Heart left ventricle (tissue), 16 donors: ENCODE results near the gene C22orf15. TPM values are rescaled to one million over a fixed set of nuclear protein-coding genes. Genes with fewer than 3 reads are reported as not detected.

Experiments
- ATAC-seq, 4 donors: fragments of 200-7000 bp; cut with Tn5 transposase; one replicate each; pipeline ENCODE4 v1.9.1; 2020 to 2022; ENCODE audit warnings: moderate library complexity in 4 of 4, mild to moderate bottlenecking in 3 of 4, moderate number of reproducible peaks in 1 of 4
- DNase-seq, 5 donors: peaks; one replicate each; pipeline ENCODE4 v3.0.0-alpha.2; 2020
- H3K27ac ChIP-seq, 12 donors: fragments of 200-600 bp; sonication (generic) in 4 of 12; one replicate each; pipeline versions ENCODE4 v1.5.0 to v1.8.0; 2016 to 2022; ENCODE audit warnings: mild to moderate bottlenecking in 2 of 12
- H3K27me3 ChIP-seq, 9 donors: fragments of 200-600 bp; sonication (generic) in 2 of 9; one replicate each; pipeline versions ENCODE4 v1.5.1 to v1.8.0; 2016 to 2022; ENCODE audit warnings: mild to moderate bottlenecking in 3 of 9
- H3K36me3 ChIP-seq, 9 donors: fragments of 200-600 bp; sonication (generic) in 2 of 9; one replicate each; pipeline versions ENCODE4 v1.5.0 to v1.8.0; 2018 to 2022; ENCODE audit warnings: mild to moderate bottlenecking in 2 of 9
- H3K4me1 ChIP-seq, 12 donors: fragments of 200-600 bp; sonication (generic) in 4 of 12; one replicate each; pipeline versions ENCODE4 v1.5.0 to v1.8.0; 2016 to 2022; ENCODE audit warnings: mild to moderate bottlenecking in 3 of 12
- H3K4me3 ChIP-seq, 12 donors: fragments of 200-600 bp; sonication (generic) in 4 of 12; one replicate each; pipeline versions ENCODE4 v1.5.0 to v1.8.0; 2017 to 2022; ENCODE audit warnings: mild to moderate bottlenecking in 9 of 12, moderate library complexity in 4 of 12
- H3K9me3 ChIP-seq, 12 donors: fragments of 200-600 bp; sonication (generic) in 4 of 12; one replicate each; pipeline versions ENCODE4 v1.5.0 to v1.8.0; 2016 to 2022; ENCODE audit warnings: mild to moderate bottlenecking in 1 of 12
- CTCF ChIP-seq, 12 donors: fragments of 200-600 bp; sonication (generic) in 4 of 12; IDR thresholded peaks; one replicate each; pipeline versions ENCODE4 v1.5.0 to v1.8.0; 2018 to 2022; ENCODE audit warnings: antibody characterized with exemption in 12 of 12, mild to moderate bottlenecking in 5 of 12
- POLR2A ChIP-seq, 2 donors: fragments of 450-650 bp; IDR thresholded peaks; one replicate each; pipeline ENCODE4 v1.6.1; 2017; ENCODE audit warnings: antibody characterized with exemption in 2 of 2, mild to moderate bottlenecking in 2 of 2, moderate library complexity in 2 of 2
- WGBS, 4 donors: extraction: QIAGEN DNeasy Blood & Tissue Kit in 2 of 4; methylation state at CpG; one replicate each; pipeline versions ENCODE4 v1.1.5 to v1.1.7; 2013 to 2018; 5-methylcytosine and 5-hydroxymethylcytosine counted together
- intact Hi-C, 10 donors: fragments of 100-400 bp; cut with DNase I; formaldehyde crosslinking; loops; one replicate each; pipeline versions ENCODE4 v1.11.1 to v1.14.2; 2022
- polyA plus RNA-seq, 2 donors: library from polyadenylated mRNA; stranded (reverse); fragments of 200-250 nt; gene quantifications; one replicate each; pipeline ENCODE4 v1.2.3, GENCODE V29; 2013
- total RNA-seq, 9 donors: library from RNA; depleted of rRNA in 2 of 9; stranded (reverse); fragments of >200 nt in 2 of 9; fragmentation: NEBNext Ultra II Directional in 3 of 9; extraction: Animal tissue kit (Norgen Biotek cat#: 25700) in 3 of 9; gene quantifications; one replicate each; pipeline versions ENCODE4 v1.1.0 to v1.2.4, GENCODE V29; 2016 to 2023
- donor health status: ischemic (EF 13 %, LVEDD 7.1; RV severe dilation, severe dysfunction).
- donor health status: healthy with polysubstance abuse.
- donor health status: DM: no; HTN: yes; CAD: no.
- donor health status: DM: no; HTN: no; CAD: no.
- donor health status: ischemic (EF 25% LVEDD 6.9; RV normal size, moderate dysfunction).
- donor health status: ischemic (EF 25% LVEDD 5.7; RV mildly dilated, moderate dysfunction).
- donor health status: healthy.
- donor health status: DM: yes; HTN: yes; CAD: no.
- donor health status: ischemic (EF 35%, LVEDD 5.7; RV mildly dilated, moderate dysfunction).
- donor health status: nonischemic (EF 11% LVEDD 7.7; RV severe dilation, severe dysfunction).
- donor health status: DM: yes; HTN: yes; CAD: no.
- donor health status: PGD.
- donor health status: ischemic (EF 29% LVEDD 5.4; RV normal size, mild dysfunction).
- donor health status: nonischemic (EF 23%, LVEDD 6.1; RV moderate dilation, normal function).

Gene C22orf15
- total and polyA plus RNA-seq, 11 donors = not detected

GRCh38 chr22:23786261-23786710 lies 23.5 kb downstream of the C22orf15 start:
- DNase-seq (no peak), ATAC-seq (peak; percentile 7 to 39 (median 24))
- Histone ChIP-seq H3K4me1 (peaks cover 8 to 52% (median 41%) of the 10 kb centered on the region in 12 donors), H3K27me3 (no peaks in the 10 kb centered on the region), H3K9me3 (no peaks in the 10 kb centered on the region), H3K36me3 (peaks cover 0 to 9% (median 0%) of the 10 kb centered on the region in 9 donors), H3K27ac (peak overlapping the region; percentile 91 to 100 (median 100)), H3K4me3 (peak overlapping the region in 11 of 12 donors; percentile 9 to 100 (median 92))
- WGBS, 4 donors = 32 to 49% (median 44%) methylated on average over 9 of the region's 9 CpGs
- intact Hi-C loops = loop anchor here in 5 of 10 donors (2.0 to 5.0 kb wide), 4 partner anchors 13 to 61 kb away; partner anchors contain the start of genes DERL3 (in 1 of the 5) and MMP11 (in 1 of the 5)
- TF ChIP-seq POLR2A (IDR thresholded peaks at IDR 0.05) = no peak
- no peak for TF ChIP-seq CTCF (IDR thresholded peaks at IDR 0.05)

- WGBS, 4 donors = 0% methylated on average over 48 to 97 of the region's 97 CpGs
- intact Hi-C loops = loop anchor here in 5 of 10 donors (1.0 to 5.0 kb wide), 5 partner anchors 14 to 60 kb away; partner anchors contain the start of genes DERL3 (in 1 of the 5) and MMP11 (in 1 of the 5)
Measured at GRCh38 chr22:23786752-23787599, 24.2 kb downstream of the C22orf15 start, which contains the start of gene SMARCB1. Gene SMARCB1, plus strand, starts transcription at chr22:23786966. Its CDS starts 204 bp downstream, at chr22:23787170.

GRCh38 chr22:23787600-23787896 lies 24.8 kb downstream of the C22orf15 start:
- intact Hi-C loops = loop anchor here in 5 of 10 donors (1.0 to 5.0 kb wide), 5 partner anchors 15 to 60 kb away; partner anchors contain the start of genes DERL3 (in 1 of the 5) and MMP11 (in 1 of the 5)

More at GRCh38 chr22:23786752-23787599, 24.2 kb downstream of the C22orf15 start, which contains the start of gene SMARCB1:
- ATAC-seq (peak; percentile 82 to 94 (median 92)), DNase-seq (peak; percentile 92 to 96 (median 94))
- TF ChIP-seq CTCF (IDR thresholded peaks at IDR 0.05) (no peak), POLR2A (IDR thresholded peaks at IDR 0.05) (peak in 1 of 2 donors; percentile 84)
- Histone ChIP-seq H3K27ac (peak within 1 kb of the TSS; percentile 91 to 100 (median 100)), H3K36me3 (peaks cover 0 to 12% (median 3%) of the 10 kb centered on the region in 9 donors), H3K4me1 (peaks cover 8 to 56% (median 47%) of the 10 kb centered on the region in 12 donors), H3K4me3 (peak within 1 kb of the TSS; percentile 63 to 100 (median 96)), H3K9me3 (no peaks in the 10 kb centered on the region), H3K27me3 (no peaks in the 10 kb centered on the region)

More at GRCh38 chr22:23787600-23787896, 24.8 kb downstream of the C22orf15 start:
- Histone ChIP-seq H3K4me1 (peaks cover 8 to 59% (median 47%) of the 10 kb centered on the region in 12 donors), H3K36me3 (peaks cover 0 to 18% (median 9%) of the 10 kb centered on the region in 9 donors), H3K4me3 (peak overlapping the region; percentile 63 to 100 (median 96)), H3K27ac (peak overlapping the region; percentile 91 to 100 (median 100)), H3K9me3 (no peaks in the 10 kb centered on the region), H3K27me3 (no peaks in the 10 kb centered on the region)
- TF ChIP-seq POLR2A (IDR thresholded peaks at IDR 0.05) = no peak
- no peak for TF ChIP-seq CTCF (IDR thresholded peaks at IDR 0.05)
- 0 to 4% (median 2%) methylated on average over 5 of the region's 5 CpGs for WGBS, 4 donors
- DNase-seq = no peak
- ATAC-seq = no peak
